Uterus (tissue), 4 donors: ENCODE results near the gene DNMBP. TPM values are rescaled to one million over a fixed set of nuclear protein-coding genes. Genes with fewer than 3 reads are reported as not detected.
A peak's percentile ranks its signal among the peaks of the same experiment; 100 is the strongest.
"Not testable (repeated sequence)": the region's sequence is repeated elsewhere in the genome, so short reads cannot be mapped to it uniquely, and the experiment has no call there.

Source experiments
- DNase-seq, 2 donors: peaks; one replicate each; pipeline ENCODE4 v3.0.0-alpha.2; 2019 to 2020
- H3K27ac ChIP-seq, 2 donors: fragments of 200-600 bp; sonication (generic); 1 replicate in 1 of 2; 2 replicates in 1 of 2; pipeline ENCODE4 v1.5.1; 2016 to 2018
- H3K27me3 ChIP-seq, 2 donors: fragments of 200-600 bp; sonication (generic); one replicate each; pipeline ENCODE4 v1.5.1; 2018 to 2019; ENCODE audit warnings: control low read depth in 1 of 2
- H3K36me3 ChIP-seq, 2 donors: fragments of 200-600 bp; sonication (generic); one replicate each; pipeline ENCODE4 v1.5.1; 2019; ENCODE audit warnings: control low read depth in 1 of 2
- H3K4me1 ChIP-seq, 2 donors: fragments of 200-600 bp; sonication (generic); one replicate each; pipeline ENCODE4 v1.5.1; 2018 to 2019; ENCODE audit warnings: control low read depth in 1 of 2
- H3K4me3 ChIP-seq, 2 donors: fragments of 200-600 bp; sonication (generic); 1 replicate in 1 of 2; 2 replicates in 1 of 2; pipeline ENCODE4 v1.5.1; 2018 to 2019; ENCODE audit warnings: mild to moderate bottlenecking in 1 of 2
- H3K9me3 ChIP-seq, 2 donors: fragments of 200-600 bp; sonication (generic); one replicate each; pipeline ENCODE4 v1.5.1; 2019; ENCODE audit warnings: control low read depth in 1 of 2
- POLR2A ChIP-seq, 2 donors: fragments of 450-650 bp; IDR thresholded peaks; one replicate each; pipeline ENCODE4 v1.6.1; 2016; ENCODE audit warnings: antibody characterized with exemption in 2 of 2, mild to moderate bottlenecking in 1 of 2, moderate library complexity in 1 of 2
- intact Hi-C: fragments of 100-400 bp; cut with DNase I; formaldehyde crosslinking; loops from one replicate; pipeline ENCODE4 v1.15.1; 2023; ENCODE audit warnings: low total_unique reads
- total RNA-seq, 4 donors: library from RNA; depleted of rRNA in 3 of 4; stranded (reverse); fragments of >200 nt in 3 of 4; gene quantifications; one replicate each; pipeline versions ENCODE4 v1.1.0 to v1.2.4, GENCODE V29; 2014 to 2023
- TF ChIP-seq, protein P1 (sequence below), 4 experiments: fragments of 200-600 bp in 2 of 4; fragments of 450-650 bp in 2 of 4; sonication (generic) in 2 of 4; IDR thresholded peaks; one replicate each; pipeline ENCODE4 v1.5.1; 2016 to 2019; ENCODE audit warnings: antibody characterized with exemption in 4 of 4, mild to moderate bottlenecking in 2 of 4, moderate library complexity in 1 of 4
- donor health status: DM: yes; HTN: yes; CAD: no.

DNMBP gene
- total RNA-seq, 4 donors from 2014 or later, result 5.9 to 34.9 (median 22.4) TPM

DNA sequence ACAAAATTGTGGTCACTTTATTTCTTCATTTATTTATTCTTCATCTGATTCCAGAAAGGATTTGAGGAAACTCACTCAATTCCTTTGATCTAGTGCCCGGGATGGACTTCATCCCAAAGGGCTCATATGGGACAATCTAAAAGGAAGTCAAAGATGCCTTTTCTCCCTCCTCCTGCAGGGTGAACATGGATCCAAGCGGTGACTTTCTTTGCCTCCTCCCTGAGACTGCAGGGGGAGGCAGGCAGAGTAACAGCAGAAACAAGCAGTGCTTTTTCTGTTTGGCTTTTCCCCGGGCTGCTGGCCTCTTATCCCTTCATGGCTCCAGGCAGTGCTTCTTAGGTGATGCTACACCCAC, 10.0 kb upstream of the DNMBP start:
- Histone ChIP-seq H3K36me3 (no peaks in the 10 kb centered on the region), H3K27ac (no peak overlapping the region), H3K9me3 (no peaks in the 10 kb centered on the region), H3K4me1 (no peaks in the 10 kb centered on the region), H3K27me3 (no peaks in the 10 kb centered on the region), H3K4me3 (no peak overlapping the region)
- TF ChIP-seq, protein P1, sequence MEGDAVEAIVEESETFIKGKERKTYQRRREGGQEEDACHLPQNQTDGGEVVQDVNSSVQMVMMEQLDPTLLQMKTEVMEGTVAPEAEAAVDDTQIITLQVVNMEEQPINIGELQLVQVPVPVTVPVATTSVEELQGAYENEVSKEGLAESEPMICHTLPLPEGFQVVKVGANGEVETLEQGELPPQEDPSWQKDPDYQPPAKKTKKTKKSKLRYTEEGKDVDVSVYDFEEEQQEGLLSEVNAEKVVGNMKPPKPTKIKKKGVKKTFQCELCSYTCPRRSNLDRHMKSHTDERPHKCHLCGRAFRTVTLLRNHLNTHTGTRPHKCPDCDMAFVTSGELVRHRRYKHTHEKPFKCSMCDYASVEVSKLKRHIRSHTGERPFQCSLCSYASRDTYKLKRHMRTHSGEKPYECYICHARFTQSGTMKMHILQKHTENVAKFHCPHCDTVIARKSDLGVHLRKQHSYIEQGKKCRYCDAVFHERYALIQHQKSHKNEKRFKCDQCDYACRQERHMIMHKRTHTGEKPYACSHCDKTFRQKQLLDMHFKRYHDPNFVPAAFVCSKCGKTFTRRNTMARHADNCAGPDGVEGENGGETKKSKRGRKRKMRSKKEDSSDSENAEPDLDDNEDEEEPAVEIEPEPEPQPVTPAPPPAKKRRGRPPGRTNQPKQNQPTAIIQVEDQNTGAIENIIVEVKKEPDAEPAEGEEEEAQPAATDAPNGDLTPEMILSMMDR (IDR thresholded peaks at IDR 0.05), result no peak
- TF ChIP-seq POLR2A (IDR thresholded peaks at IDR 0.05), result no peak
- intact Hi-C loops, result no loop called here
- no peak for DNase-seq

DNA sequence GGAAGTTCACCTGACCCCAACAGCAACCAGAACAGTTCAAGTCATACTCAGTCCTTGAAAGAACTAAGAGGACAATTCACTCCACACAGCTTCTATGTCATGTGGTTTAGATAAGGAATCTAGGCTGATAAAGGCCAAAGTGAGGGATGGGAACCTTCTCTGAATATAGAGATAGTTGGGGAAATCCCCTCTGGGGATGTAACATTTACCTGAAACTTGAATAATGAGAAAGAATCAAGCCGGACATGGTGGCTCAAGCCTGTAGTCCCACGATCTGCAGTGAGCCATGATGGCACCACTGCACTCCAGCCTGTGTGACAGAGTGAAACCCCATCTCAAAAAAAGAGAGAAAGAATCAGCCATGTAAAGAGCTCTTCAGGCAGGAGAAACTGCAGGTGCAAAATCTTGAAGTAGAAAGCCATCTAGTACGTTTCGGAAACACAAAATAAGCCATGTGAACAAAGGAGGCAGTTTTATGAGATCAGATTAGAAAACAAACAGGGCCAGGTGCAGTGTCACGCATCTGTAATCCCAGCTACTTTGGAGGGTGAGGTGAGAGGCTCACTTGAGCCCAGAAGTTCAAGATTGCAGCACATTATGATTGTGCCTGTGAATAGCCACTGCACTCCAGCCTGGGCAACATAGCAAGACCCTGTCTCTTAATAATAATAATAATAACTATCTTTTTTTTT, 4.5 kb upstream of the DNMBP start:
- no peak for DNase-seq
- TF ChIP-seq, protein P1 (IDR thresholded peaks at IDR 0.05), result no peak
- TF ChIP-seq POLR2A (IDR thresholded peaks at IDR 0.05), result no peak
- Histone ChIP-seq H3K27ac (no peak overlapping the region), H3K4me3 (no peak overlapping the region), H3K36me3 (no peaks in the 10 kb centered on the region), H3K27me3 (no peaks in the 10 kb centered on the region), H3K4me1 (no peaks in the 10 kb centered on the region), H3K9me3 (no peaks in the 10 kb centered on the region)
- intact Hi-C loops, result no loop called here

DNA sequence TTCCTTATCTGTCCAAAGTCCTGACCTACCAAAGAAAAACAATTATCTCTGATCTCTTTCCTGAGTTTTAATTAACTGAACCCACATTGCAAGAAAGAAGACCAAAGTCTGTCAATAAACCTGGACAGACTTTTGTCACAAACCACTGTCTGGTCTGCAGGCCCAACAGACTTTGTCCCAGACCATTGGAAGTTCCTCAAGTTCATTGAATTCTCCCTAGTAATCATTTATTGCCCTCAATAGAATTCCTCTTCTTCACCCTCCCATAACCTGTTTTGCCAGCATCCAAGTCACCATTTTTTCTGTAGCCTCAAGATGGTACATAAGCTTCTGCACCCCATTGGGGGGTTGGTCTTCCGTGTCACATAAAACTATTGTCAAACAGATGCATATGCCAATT, 3.9 kb upstream of the DNMBP start:
- TF ChIP-seq POLR2A (IDR thresholded peaks at IDR 0.05), result no peak
- TF ChIP-seq, protein P1 (IDR thresholded peaks at IDR 0.05), result no peak
- Histone ChIP-seq H3K4me1 (no peaks in the 10 kb centered on the region), H3K4me3 (no peak overlapping the region), H3K27ac (no peak overlapping the region), H3K36me3 (no peaks in the 10 kb centered on the region), H3K9me3 (no peaks in the 10 kb centered on the region), H3K27me3 (no peaks in the 10 kb centered on the region)
- DNase-seq, result no peak
- intact Hi-C loops, result no loop called here

DNA sequence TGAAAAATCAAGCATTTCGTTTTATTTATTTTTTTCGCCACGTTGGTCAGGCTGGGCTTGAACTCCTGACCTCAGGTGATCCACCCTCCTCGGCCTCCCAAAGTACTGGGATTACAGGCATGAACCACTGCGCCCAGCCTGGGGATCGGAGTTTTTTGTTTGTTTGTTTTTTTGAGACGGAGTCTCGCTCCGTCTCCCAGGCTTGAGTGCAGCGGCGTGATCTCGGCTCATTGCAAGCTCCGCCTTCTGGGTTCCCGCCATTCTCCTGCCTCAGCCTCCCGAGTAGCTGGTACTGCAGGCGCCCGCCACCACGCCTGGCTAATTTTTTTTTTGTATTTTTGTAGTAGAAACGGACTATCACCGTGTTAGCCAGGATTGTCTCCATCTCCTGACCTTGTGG, 2.2 kb upstream of the DNMBP start:
- H3K27ac ChIP-seq, H3K4me3 ChIP-seq, H3K36me3 ChIP-seq, DNase-seq, H3K9me3 ChIP-seq, intact Hi-C loops, H3K27me3 ChIP-seq: not testable (repeated sequence)
- peaks cover 5 to 13% of the 10 kb centered on the region in 2 donors for H3K4me1 ChIP-seq

DNA sequence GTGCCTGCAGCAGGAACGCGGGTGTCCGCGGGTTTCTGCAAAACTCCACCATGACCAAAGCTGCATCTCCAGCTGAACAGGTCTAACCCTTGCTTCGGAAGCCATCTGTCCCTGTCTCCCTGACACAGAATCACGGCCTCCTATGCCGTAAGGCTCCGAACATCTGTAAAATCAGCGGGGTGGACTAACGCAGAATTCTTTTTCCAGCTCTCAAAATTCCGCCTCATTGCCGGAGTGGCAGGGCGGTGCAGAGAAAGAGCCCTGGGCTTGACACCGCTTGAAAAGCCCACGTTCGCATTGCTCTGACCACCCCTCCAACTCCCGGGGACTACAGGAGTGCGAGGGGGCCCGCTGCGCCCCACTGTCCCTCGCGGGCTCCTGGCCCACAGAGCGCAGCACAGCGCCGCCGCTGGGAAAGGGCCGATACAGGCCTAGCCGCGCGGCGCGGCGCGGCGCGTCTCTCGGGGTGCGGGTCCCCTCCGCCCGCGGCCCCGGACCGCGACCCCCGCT, 409 bp downstream of the DNMBP start:
- H3K27me3 ChIP-seq, result no peaks in the 10 kb centered on the region
- no peaks in the 10 kb centered on the region for H3K9me3 ChIP-seq
- intact Hi-C loops, result no loop called here
- peaks cover 11 to 18% of the 10 kb centered on the region in 2 donors for H3K4me1 ChIP-seq
- DNase-seq, result peak in 1 of 2 donors; percentile 47
- H3K36me3 ChIP-seq, result no peaks in the 10 kb centered on the region
- TF ChIP-seq, protein P1 (IDR thresholded peaks at IDR 0.05), result peak in 2 of 4 experiments; percentile 2 to 52
- TF ChIP-seq POLR2A (IDR thresholded peaks at IDR 0.05), result no peak
- H3K27ac ChIP-seq, result peak overlapping the region; percentile 74 to 92
- peak overlapping the region; percentile 58 to 59 for H3K4me3 ChIP-seq
